Activated CD4-positive, alpha-beta T cell treated with anti-CD3 and anti-CD28 coated beads, Interleukin-2, amount 50 U/mL, for 48 hours (primary cell): ENCODE measurements around the gene MATK.

ENCODE experiments used
- DNase-seq, 2 experiments: peaks; one replicate each; pipeline ENCODE4 v3.0.0-alpha.2; 2020

The MATK gene

GRCh38 chr19:3746371-3747056 lies 39.7 kb downstream of the MATK start:
- no peak for DNase-seq

GRCh38 chr19:3745363-3746045 lies 40.7 kb downstream of the MATK start:
- DNase-seq = no peak

GRCh38 chr19:3743486-3743885 lies 42.7 kb downstream of the MATK start:
- no peak for DNase-seq

- no peak for DNase-seq
Measured at GRCh38 chr19:3740431-3740830, 45.8 kb downstream of the MATK start.

GRCh38 chr19:3738477-3739220 lies 47.5 kb downstream of the MATK start:
- no peak for DNase-seq

- no peak for DNase-seq
Measured at GRCh38 chr19:3737487-3738205, 48.5 kb downstream of the MATK start.

- no peak for DNase-seq
Measured at GRCh38 chr19:3736106-3736724, 50.0 kb downstream of the MATK start.

GRCh38 chr19:3734310-3734600 lies 51.9 kb downstream of the MATK start:
- no peak for DNase-seq

GRCh38 chr19:3733549-3734309 lies 52.5 kb downstream of the MATK start:
- no peak for DNase-seq

- no peak for DNase-seq
Measured at GRCh38 chr19:3732108-3732507, 54.1 kb downstream of the MATK start.

GRCh38 chr19:3730457-3730958 lies 55.7 kb downstream of the MATK start:
- DNase-seq = no peak
